IMR-90 (cell line): Measurements from ENCODE around the gene AGPAT3. TPM values are rescaled to one million over a fixed set of nuclear protein-coding genes. Genes with fewer than 3 reads are reported as not detected.

ENCODE experiments used
- ATAC-seq: fragments of 200-7000 bp; cut with Tn5 transposase; 2 replicates; pipeline ENCODE4 v1.9.1; 2020; ENCODE audit warnings: low read depth, mild to moderate bottlenecking, moderate library complexity
- BruUV-seq: library from RNA; stranded (reverse); fragments of 400-500 nt; replicated peaks from 2 replicates; lab custom pipeline; 2021; lab: Mats Ljungman, UMichigan
- CTCF ChIA-PET: fragments of 300-600 bp; formaldehyde crosslinking; extraction: SDS; loops from one replicate; lab custom pipeline; 2021; ENCODE audit warnings: antibody characterized with exemption; lab: Yijun Ruan, JAX
- POLR2A ChIA-PET: fragments of 300-600 bp; sonication (Branson Sonifier 250); formaldehyde crosslinking; loops from one replicate; lab custom pipeline; 2022; ENCODE audit warnings: antibody characterized with exemption; ENCODE audit not compliant: unreplicated experiment; lab: Charles Lee
- DNase-seq: peaks from one replicate; pipeline ENCODE4 v3.0.0; 2013
- H2AFZ ChIP-seq: replicated peaks from 2 replicates; pipeline ENCODE3; 2013; ENCODE audit warnings: low read length, mild to moderate bottlenecking; ENCODE audit not compliant: poor library complexity
- H2AK5ac ChIP-seq: 2 replicates; pipeline ENCODE4 v1.6.1; 2013; ENCODE audit warnings: low read depth, low read length, inconsistent platforms
- H2AK9ac ChIP-seq: replicated peaks from 2 replicates; pipeline ENCODE3; 2013; ENCODE audit warnings: mild to moderate bottlenecking, low read depth, low read length, moderate library complexity; ENCODE audit not compliant: poor library complexity
- H2BK120ac ChIP-seq: 2 replicates; pipeline ENCODE4 v1.6.1; 2013; ENCODE audit warnings: low read depth, low read length, inconsistent platforms
- H2BK15ac ChIP-seq: 3 replicates; pipeline ENCODE4 v1.6.1; 2013; ENCODE audit warnings: low read depth, low read length, inconsistent platforms
- H2BK20ac ChIP-seq: 2 replicates; pipeline ENCODE4 v1.6.1; 2013; ENCODE audit warnings: low read depth, mild to moderate bottlenecking, inconsistent platforms, low read length, moderate library complexity
- H2BK5ac ChIP-seq: 2 replicates; pipeline ENCODE4 v1.6.1; 2013; ENCODE audit warnings: mild to moderate bottlenecking, low read depth, low read length, inconsistent platforms; ENCODE audit not compliant: poor library complexity, severe bottlenecking
- H3K14ac ChIP-seq: replicated peaks from 2 replicates; pipeline ENCODE4 v1.6.1; 2013; ENCODE audit warnings: low read depth, low read length, inconsistent platforms
- H3K18ac ChIP-seq: 2 replicates; pipeline ENCODE4 v1.6.1; 2013; ENCODE audit warnings: low read depth, low read length, control low read depth
- H3K23ac ChIP-seq: 2 replicates; pipeline ENCODE4 v1.6.1; 2013; ENCODE audit warnings: low read depth, low read length, inconsistent platforms
- H3K27ac ChIP-seq: 2 replicates; pipeline ENCODE4 v1.5.1; 2013; ENCODE audit warnings: mild to moderate bottlenecking, control low read depth, low read length; ENCODE audit not compliant: insufficient read depth
- H3K27me3 ChIP-seq: 2 replicates; pipeline ENCODE4 v1.6.1; 2013; ENCODE audit warnings: low read length; ENCODE audit not compliant: control insufficient read depth, insufficient read depth
- H3K36me3 ChIP-seq: 2 replicates; pipeline ENCODE4 v1.6.1; 2013; ENCODE audit warnings: low read length, mixed read lengths; ENCODE audit not compliant: control insufficient read depth, insufficient read depth
- H3K4ac ChIP-seq: 2 replicates; pipeline ENCODE4 v1.6.1; 2013; ENCODE audit warnings: low read depth, low read length, inconsistent platforms
- H3K4me1 ChIP-seq: 2 replicates; pipeline ENCODE4 v1.6.1; 2013; ENCODE audit warnings: low read length, mixed read lengths; ENCODE audit not compliant: control insufficient read depth, insufficient read depth
- H3K4me2 ChIP-seq: 2 replicates; pipeline ENCODE4 v1.6.1; 2013; ENCODE audit warnings: low read depth, mild to moderate bottlenecking, control low read depth, low read length, moderate library complexity
- H3K4me3 ChIP-seq: 2 replicates; pipeline ENCODE4 v1.5.1; 2013; ENCODE audit warnings: low read depth, mild to moderate bottlenecking, control low read depth, low read length, moderate library complexity; ENCODE audit not compliant: insufficient read depth
- H3K56ac ChIP-seq: 2 replicates; pipeline ENCODE4 v1.6.1; 2013; ENCODE audit warnings: low read length, inconsistent platforms; ENCODE audit not compliant: insufficient read depth; ENCODE audit errors: extremely low read depth
- H3K79me1 ChIP-seq, 2 experiments: 2 replicates each; pipeline ENCODE4 v1.6.1; 2013; ENCODE audit warnings: low read length in 2 of 2, inconsistent platforms in 1 of 2, low read depth in 1 of 2
- H3K9ac ChIP-seq: 2 replicates; pipeline ENCODE4 v1.6.1; 2013; ENCODE audit warnings: low read depth, low read length, control low read depth
- H3K9me1 ChIP-seq: 2 replicates; pipeline ENCODE4 v1.6.1; 2013; ENCODE audit warnings: low read length, inconsistent platforms; ENCODE audit not compliant: insufficient read depth
- H3K9me3 ChIP-seq: 2 replicates; pipeline ENCODE4 v1.6.1; 2013; ENCODE audit warnings: low read length; ENCODE audit not compliant: control insufficient read depth, insufficient read depth
- H4K20me1 ChIP-seq: 2 replicates; pipeline ENCODE4 v1.6.1; 2013; ENCODE audit warnings: low read length, inconsistent platforms; ENCODE audit not compliant: insufficient read depth
- H4K5ac ChIP-seq: 2 replicates; pipeline ENCODE4 v1.6.1; 2013; ENCODE audit warnings: mild to moderate bottlenecking, low read depth, low read length, control low read depth
- H4K8ac ChIP-seq, 2 experiments: 2 replicates each; pipeline ENCODE4 v1.6.1; 2013; ENCODE audit warnings: low read depth in 2 of 2, low read length in 2 of 2, control low read depth in 1 of 2, inconsistent platforms in 1 of 2
- H4K91ac ChIP-seq: 2 replicates; pipeline ENCODE4 v1.6.1; 2013; ENCODE audit warnings: low read depth, low read length, inconsistent platforms; ENCODE audit not compliant: insufficient read depth
- BHLHE40 ChIP-seq: fragments of 150-350 bp; IDR thresholded peaks from 2 replicates; pipeline ENCODE4 v1.6.1; 2016; ENCODE audit warnings: mild to moderate bottlenecking, low read depth, low read length
- CEBPB ChIP-seq: IDR thresholded peaks from 2 replicates; pipeline ENCODE4 v1.6.1; 2012; ENCODE audit warnings: low read depth, low read length, improper control_type of control experiment
- FOS ChIP-seq: fragments of 150-350 bp; IDR thresholded peaks from 2 replicates; pipeline ENCODE4 v1.6.1; 2016; ENCODE audit warnings: low read depth, low read length
- MAZ ChIP-seq: IDR thresholded peaks from 2 replicates; pipeline ENCODE4 v1.6.1; 2012; ENCODE audit warnings: low read depth, mild to moderate bottlenecking, low read length, improper control_type of control experiment, moderate library complexity, borderline replicate concordance
- MXI1 ChIP-seq: IDR thresholded peaks from 2 replicates; pipeline ENCODE4 v1.6.1; 2012; ENCODE audit warnings: low read depth, mild to moderate bottlenecking, low read length, moderate library complexity, borderline replicate concordance
- NFE2L2 ChIP-seq: fragments of 150-350 bp; IDR thresholded peaks from 2 replicates; pipeline ENCODE4 v1.6.1; 2016; ENCODE audit warnings: low read depth, mild to moderate bottlenecking, low read length
- POLR2A ChIP-seq: IDR thresholded peaks from 2 replicates; pipeline ENCODE4 v1.6.1; 2012; ENCODE audit warnings: mild to moderate bottlenecking, low read depth, low read length
- WGBS, 2 experiments: methylation state at CpG; one replicate each; pipeline versions ENCODE4 v1.1.5 to v1.1.7; 2013; ENCODE audit warnings: missing lambda C conversion rate in 2 of 2; ENCODE audit not compliant: insufficient read length in 1 of 2; ENCODE audit errors: extremely low coverage in 2 of 2; 5-methylcytosine and 5-hydroxymethylcytosine counted together
- dilution Hi-C: fragments of 300-500 bp; cut with HindIII; formaldehyde crosslinking; loops from one replicate; pipeline ENCODE4 v1.14.3; 2018; ENCODE audit warnings: low sequenced_read_pairs; ENCODE audit not compliant: unreplicated experiment
- in situ Hi-C: fragments of 300-500 bp; cut with MboI; formaldehyde crosslinking; loops from 3 replicates; pipeline ENCODE4 v1.14.3; 2019; ENCODE audit warnings: low sequenced_read_pairs, inconsistent platforms, mixed read lengths
- intact Hi-C: fragments of 100-400 bp; cut with micrococcal nuclease; formaldehyde crosslinking; loops from 2 replicates; pipeline ENCODE4 v1.10.0; 2022
- polyA plus RNA-seq, 3 experiments: library from polyadenylated mRNA; depleted of rRNA; stranded (reverse); fragments of >200 nt; gene quantifications; 2 replicates each; pipeline ENCODE4 v1.2.3, GENCODE V29; 2012; ENCODE audit warnings: low replicate concordance in 1 of 3
- total RNA-seq: library from RNA; depleted of rRNA; stranded (reverse); fragments of >200 nt; gene quantifications from 2 replicates; pipeline ENCODE4 v1.2.3, GENCODE V29; 2012
- TF ChIP-seq, protein P1 (sequence below): conservative IDR thresholded peaks from 2 replicates; pipeline ENCODE4 v1.5.1; 2012; ENCODE audit warnings: mild to moderate bottlenecking, low read depth, low read length, improper control_type of control experiment
- TF ChIP-seq, protein P2 (sequence below): fragments of 150-350 bp; IDR thresholded peaks from 2 replicates; pipeline ENCODE4 v1.6.1; 2017; ENCODE audit warnings: mild to moderate bottlenecking, antibody characterized with exemption, low read length, low read depth

AGPAT3 gene
- total and polyA plus RNA-seq, 2 of the 4 experiments (the other 2 are of a cell fraction) = 27.1 to 38.7 TPM

DNA sequence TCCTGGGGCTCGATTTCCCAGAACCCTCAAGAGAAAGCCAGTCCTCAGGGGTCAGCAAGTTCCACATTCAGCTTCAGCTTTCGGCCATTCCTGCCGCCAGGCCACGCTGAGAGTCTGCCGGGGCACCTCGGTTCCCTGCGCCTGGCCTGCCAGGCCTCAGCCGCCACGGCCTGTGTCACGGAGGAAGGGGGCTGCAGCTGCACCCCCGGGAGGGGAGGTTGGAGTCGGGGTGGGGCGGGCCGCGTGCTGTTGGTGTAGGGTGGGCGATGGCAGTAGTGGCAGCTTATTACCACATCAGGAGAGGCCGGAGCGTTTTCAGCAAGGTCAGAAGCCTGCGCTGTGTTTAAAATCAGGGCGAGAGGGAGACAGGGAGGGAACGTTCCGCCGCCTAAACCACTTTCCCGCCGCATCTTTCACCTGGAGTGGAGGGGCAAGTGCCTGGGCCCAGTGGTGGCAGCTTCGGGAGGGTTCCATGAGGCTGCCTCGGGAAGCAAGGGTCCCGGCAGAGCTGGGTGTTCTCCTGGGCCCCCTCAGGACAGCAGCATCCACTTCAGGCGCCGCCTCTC is 78.6 kb downstream of the AGPAT3 start:
- in situ Hi-C loops (no loop called here), dilution Hi-C loops (no loop called here), intact Hi-C loops (no loop called here)
- ChIA-PET CTCF (no interaction called here), POLR2A (no interaction called here)
- H3K18ac ChIP-seq = no peak overlapping the region
- no peak overlapping the region for H4K5ac ChIP-seq
- DNase-seq (no peak), ATAC-seq (no peak)
- H4K20me1 ChIP-seq = peaks cover 42% of the 10 kb centered on the region
- TF ChIP-seq MAZ (no peak), CEBPB (no peak), BHLHE40 (no peak), POLR2A (no peak), NFE2L2 (no peak), MXI1 (no peak), FOS (no peak)
- TF ChIP-seq, protein P1, sequence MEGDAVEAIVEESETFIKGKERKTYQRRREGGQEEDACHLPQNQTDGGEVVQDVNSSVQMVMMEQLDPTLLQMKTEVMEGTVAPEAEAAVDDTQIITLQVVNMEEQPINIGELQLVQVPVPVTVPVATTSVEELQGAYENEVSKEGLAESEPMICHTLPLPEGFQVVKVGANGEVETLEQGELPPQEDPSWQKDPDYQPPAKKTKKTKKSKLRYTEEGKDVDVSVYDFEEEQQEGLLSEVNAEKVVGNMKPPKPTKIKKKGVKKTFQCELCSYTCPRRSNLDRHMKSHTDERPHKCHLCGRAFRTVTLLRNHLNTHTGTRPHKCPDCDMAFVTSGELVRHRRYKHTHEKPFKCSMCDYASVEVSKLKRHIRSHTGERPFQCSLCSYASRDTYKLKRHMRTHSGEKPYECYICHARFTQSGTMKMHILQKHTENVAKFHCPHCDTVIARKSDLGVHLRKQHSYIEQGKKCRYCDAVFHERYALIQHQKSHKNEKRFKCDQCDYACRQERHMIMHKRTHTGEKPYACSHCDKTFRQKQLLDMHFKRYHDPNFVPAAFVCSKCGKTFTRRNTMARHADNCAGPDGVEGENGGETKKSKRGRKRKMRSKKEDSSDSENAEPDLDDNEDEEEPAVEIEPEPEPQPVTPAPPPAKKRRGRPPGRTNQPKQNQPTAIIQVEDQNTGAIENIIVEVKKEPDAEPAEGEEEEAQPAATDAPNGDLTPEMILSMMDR = no peak
- TF ChIP-seq, protein P2, sequence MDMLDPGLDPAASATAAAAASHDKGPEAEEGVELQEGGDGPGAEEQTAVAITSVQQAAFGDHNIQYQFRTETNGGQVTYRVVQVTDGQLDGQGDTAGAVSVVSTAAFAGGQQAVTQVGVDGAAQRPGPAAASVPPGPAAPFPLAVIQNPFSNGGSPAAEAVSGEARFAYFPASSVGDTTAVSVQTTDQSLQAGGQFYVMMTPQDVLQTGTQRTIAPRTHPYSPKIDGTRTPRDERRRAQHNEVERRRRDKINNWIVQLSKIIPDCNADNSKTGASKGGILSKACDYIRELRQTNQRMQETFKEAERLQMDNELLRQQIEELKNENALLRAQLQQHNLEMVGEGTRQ = no peak
- no peak overlapping the region for H2BK5ac ChIP-seq
- H2AK5ac ChIP-seq = no peak overlapping the region
- no peak overlapping the region for H2BK15ac ChIP-seq
- 77% methylated on average over 12 of the region's 30 CpGs; no CpG with 5 or more reads in 1 of the 2 experiments for WGBS, 2 experiments
- H3K14ac ChIP-seq = no peak overlapping the region
- BruUV-seq = no TSS peak
- H2AFZ ChIP-seq = no peak overlapping the region
- H3K36me3 ChIP-seq = peaks cover 7% of the 10 kb centered on the region; the same call in 1 of the 2 replicates
- no peak overlapping the region for H2AK9ac ChIP-seq
- no peak overlapping the region for H4K91ac ChIP-seq
- peaks cover 4% of the 10 kb centered on the region; the same call in 1 of the 2 replicates for H3K9me1 ChIP-seq
- peaks cover 3% of the 10 kb centered on the region; the same call in 1 of the 2 replicates for H3K4me1 ChIP-seq
- H2BK120ac ChIP-seq = no peak overlapping the region
- no peak overlapping the region for H3K9ac ChIP-seq
- H3K9me3 ChIP-seq = peaks cover under 1% of the 10 kb centered on the region; the same call in 1 of the 2 replicates
- H4K8ac ChIP-seq = no peak overlapping the region
- no peak overlapping the region for H3K4ac ChIP-seq
- H2BK20ac ChIP-seq = no peak overlapping the region
- H3K4me3 ChIP-seq = no peak overlapping the region
- peaks cover 31 to 63% of the 10 kb centered on the region in 2 experiments for H3K79me1 ChIP-seq
- no peak overlapping the region for H3K23ac ChIP-seq
- no peaks in the 10 kb centered on the region for H3K27me3 ChIP-seq
- no peak overlapping the region for H3K4me2 ChIP-seq
- H3K27ac ChIP-seq = no peak overlapping the region
- no peak overlapping the region for H3K56ac ChIP-seq
